Trophoblast cell (in vitro differentiated cells and primary cell): ENCODE measurements around the gene DNAH1.
A peak's percentile ranks its signal among the peaks of the same experiment; 100 is the strongest.

ENCODE experiments used
- DNase-seq, 2 donors: peaks; one replicate each; pipeline ENCODE4 v3.0.0-alpha.2; 2016
- H2AFZ ChIP-seq: 2 replicates; pipeline ENCODE4 v1.6.1; 2013; ENCODE audit warnings: low read length, moderate library complexity, mild to moderate bottlenecking; ENCODE audit not compliant: insufficient read depth, poor library complexity
- H2AK5ac ChIP-seq: 2 replicates; pipeline ENCODE4 v1.6.1; 2013; ENCODE audit warnings: mild to moderate bottlenecking, low read length
- H2BK120ac ChIP-seq: 2 replicates; pipeline ENCODE4 v1.6.1; 2013; ENCODE audit warnings: low read length, mild to moderate bottlenecking, moderate library complexity; ENCODE audit not compliant: insufficient read depth, poor library complexity
- H2BK12ac ChIP-seq: 2 replicates; pipeline ENCODE4 v1.6.1; 2013; ENCODE audit warnings: mild to moderate bottlenecking, low read length, moderate library complexity
- H2BK5ac ChIP-seq: 2 replicates; pipeline ENCODE4 v1.6.1; 2013; ENCODE audit warnings: low read length, low read depth, moderate library complexity, mild to moderate bottlenecking; ENCODE audit not compliant: poor library complexity
- H3K14ac ChIP-seq: 2 replicates; pipeline ENCODE4 v1.6.1; 2013; ENCODE audit warnings: mild to moderate bottlenecking, low read length
- H3K18ac ChIP-seq: 2 replicates; pipeline ENCODE4 v1.6.1; 2013; ENCODE audit warnings: mild to moderate bottlenecking, low read length
- H3K23ac ChIP-seq: 2 replicates; pipeline ENCODE4 v1.6.1; 2013; ENCODE audit warnings: low read length
- H3K27ac ChIP-seq: 2 replicates; pipeline ENCODE4 v1.5.1; 2013; ENCODE audit warnings: low read depth, mild to moderate bottlenecking, inconsistent platforms, low read length, moderate library complexity
- H3K27me3 ChIP-seq: 2 replicates; pipeline ENCODE4 v1.6.1; 2013; ENCODE audit warnings: inconsistent platforms, mild to moderate bottlenecking, low read length, moderate library complexity; ENCODE audit not compliant: insufficient read depth
- H3K36me3 ChIP-seq, 2 experiments: 1 replicate in 1 of 2; 2 replicates in 1 of 2; pipeline ENCODE4 v1.6.1; 2013; ENCODE audit warnings: low read length in 2 of 2, mild to moderate bottlenecking in 2 of 2, moderate library complexity in 1 of 2; ENCODE audit not compliant: insufficient read depth in 2 of 2, control insufficient read depth in 1 of 2
- H3K4ac ChIP-seq: 2 replicates; pipeline ENCODE4 v1.6.1; 2013; ENCODE audit warnings: low read depth, mild to moderate bottlenecking, low read length, moderate library complexity
- H3K4me1 ChIP-seq, 2 experiments: 1 replicate in 1 of 2; 2 replicates in 1 of 2; pipeline ENCODE4 v1.6.1; 2013; ENCODE audit warnings: low read length in 2 of 2, mild to moderate bottlenecking in 2 of 2, moderate library complexity in 1 of 2; ENCODE audit not compliant: insufficient read depth in 2 of 2, control insufficient read depth in 1 of 2
- H3K4me2 ChIP-seq: 2 replicates; pipeline ENCODE4 v1.6.1; 2013; ENCODE audit warnings: inconsistent platforms, mild to moderate bottlenecking, low read length, moderate library complexity
- H3K4me3 ChIP-seq: 2 replicates; pipeline ENCODE4 v1.5.1; 2013; ENCODE audit warnings: mild to moderate bottlenecking, low read depth, low read length, inconsistent platforms
- H3K79me1 ChIP-seq: one replicate; pipeline ENCODE4 v1.6.1; 2013; ENCODE audit warnings: low read length
- H3K79me2 ChIP-seq: 2 replicates; pipeline ENCODE4 v1.6.1; 2013; ENCODE audit warnings: low read length, mild to moderate bottlenecking; ENCODE audit not compliant: control insufficient read depth, insufficient read depth, poor library complexity
- H3K9ac ChIP-seq: 2 replicates; pipeline ENCODE4 v1.6.1; 2013; ENCODE audit warnings: mild to moderate bottlenecking, low read length
- H3K9me3 ChIP-seq: 2 replicates; pipeline ENCODE4 v1.6.1; 2013; ENCODE audit warnings: low read depth, mild to moderate bottlenecking, control low read depth, inconsistent platforms, low read length; ENCODE audit not compliant: insufficient read depth
- H4K12ac ChIP-seq: 2 replicates; pipeline ENCODE4 v1.6.1; 2013; ENCODE audit warnings: low read depth, mild to moderate bottlenecking, low read length, moderate library complexity
- H4K8ac ChIP-seq: 2 replicates; pipeline ENCODE4 v1.6.1; 2013; ENCODE audit warnings: low read depth, mild to moderate bottlenecking, low read length, moderate library complexity
- H4K91ac ChIP-seq: one replicate; pipeline ENCODE4 v1.6.1; 2013; ENCODE audit warnings: low read depth, mild to moderate bottlenecking, low read length, moderate library complexity
- WGBS: extraction: QIAGEN DNeasy Blood & Tissue Kit; methylation state at CpG from one replicate; pipeline ENCODE4 v1.1.7; 2013; ENCODE audit warnings: missing lambda C conversion rate; ENCODE audit not compliant: insufficient read length, insufficient coverage; ENCODE audit errors: extremely low coverage; 5-methylcytosine and 5-hydroxymethylcytosine counted together

Gene DNAH1

GRCh38 chr3:52361454-52361853, 45.3 kb downstream of the DNAH1 start:
- no peaks in the 10 kb centered on the region for H3K27me3 ChIP-seq
- no peak overlapping the region for H2AK5ac ChIP-seq
- no peak overlapping the region for H3K27ac ChIP-seq
- peaks cover 2% of the 10 kb centered on the region for H3K9me3 ChIP-seq
- no peaks in the 10 kb centered on the region for H3K36me3 ChIP-seq
- WGBS, result no CpG with 5 or more reads among the region's 13 CpGs
- H4K8ac ChIP-seq, result no peak overlapping the region
- no peak overlapping the region for H3K4me2 ChIP-seq
- H3K14ac ChIP-seq, result no peak overlapping the region
- H2BK120ac ChIP-seq, result no peak overlapping the region
- H3K18ac ChIP-seq, result no peak overlapping the region
- no peak overlapping the region for H3K23ac ChIP-seq
- H3K4ac ChIP-seq, result no peak overlapping the region
- H2BK12ac ChIP-seq, result no peak overlapping the region
- no peaks in the 10 kb centered on the region for H3K4me1 ChIP-seq
- no peak overlapping the region for H4K91ac ChIP-seq
- no peak overlapping the region for H3K4me3 ChIP-seq
- H3K9ac ChIP-seq, result no peak overlapping the region
- H2BK5ac ChIP-seq, result no peak overlapping the region
- H2AFZ ChIP-seq, result no peak overlapping the region
- no peak overlapping the region for H4K12ac ChIP-seq
- DNase-seq, result no peak
- no peaks in the 10 kb centered on the region for H3K79me2 ChIP-seq
- no peaks in the 10 kb centered on the region for H3K79me1 ChIP-seq

GRCh38 chr3:52361898-52362297, 45.8 kb downstream of the DNAH1 start:
- no peak overlapping the region for H4K8ac ChIP-seq
- H2AK5ac ChIP-seq, result no peak overlapping the region
- H3K36me3 ChIP-seq, result no peaks in the 10 kb centered on the region
- H3K9me3 ChIP-seq, result peaks cover 2% of the 10 kb centered on the region
- H4K91ac ChIP-seq, result no peak overlapping the region
- H2BK12ac ChIP-seq, result no peak overlapping the region
- no peak overlapping the region for H2AFZ ChIP-seq
- WGBS, result no CpG with 5 or more reads among the region's 4 CpGs
- DNase-seq, result no peak
- peaks cover 3 to 4% of the 10 kb centered on the region in 2 experiments for H3K4me1 ChIP-seq
- H2BK120ac ChIP-seq, result no peak overlapping the region
- H2BK5ac ChIP-seq, result no peak overlapping the region
- H3K4ac ChIP-seq, result no peak overlapping the region
- no peak overlapping the region for H3K9ac ChIP-seq
- no peak overlapping the region for H3K27ac ChIP-seq
- H3K79me1 ChIP-seq, result no peaks in the 10 kb centered on the region
- no peak overlapping the region for H4K12ac ChIP-seq
- no peak overlapping the region for H3K23ac ChIP-seq
- H3K18ac ChIP-seq, result no peak overlapping the region
- no peak overlapping the region for H3K4me3 ChIP-seq
- H3K4me2 ChIP-seq, result no peak overlapping the region
- H3K14ac ChIP-seq, result no peak overlapping the region
- no peaks in the 10 kb centered on the region for H3K27me3 ChIP-seq
- no peaks in the 10 kb centered on the region for H3K79me2 ChIP-seq

GRCh38 chr3:52364322-52365035, 48.4 kb downstream of the DNAH1 start:
- Histone ChIP-seq H3K79me1 (peaks cover 8% of the 10 kb centered on the region), H3K27ac (no peak overlapping the region), H2AK5ac (no peak overlapping the region), H3K4me1 (peaks cover 22 to 23% of the 10 kb centered on the region in 2 experiments), H3K79me2 (peaks cover 2% of the 10 kb centered on the region), H4K8ac (no peak overlapping the region), H2AFZ (no peak overlapping the region), H3K36me3 (no peaks in the 10 kb centered on the region), H3K9ac (no peak overlapping the region), H2BK12ac (no peak overlapping the region), H3K4me3 (no peak overlapping the region), H2BK5ac (no peak overlapping the region), H3K4me2 (no peak overlapping the region), H3K4ac (no peak overlapping the region), H3K27me3 (no peaks in the 10 kb centered on the region), H2BK120ac (no peak overlapping the region), H3K14ac (no peak overlapping the region), H3K9me3 (peaks cover 2% of the 10 kb centered on the region), H4K12ac (no peak overlapping the region), H3K23ac (no peak overlapping the region), H3K18ac (no peak overlapping the region), H4K91ac (no peak overlapping the region)
- no peak for DNase-seq
- WGBS, result no CpG with 5 or more reads among the region's 19 CpGs

GRCh38 chr3:52366527-52366926, 50.4 kb downstream of the DNAH1 start:
- peaks cover 8% of the 10 kb centered on the region for H3K79me1 ChIP-seq
- no CpG with 5 or more reads among the region's 10 CpGs for WGBS

More at GRCh38 chr3:52366527-52366926, 50.4 kb downstream of the DNAH1 start:
- H3K4me1 ChIP-seq, result peaks cover 22 to 23% of the 10 kb centered on the region in 2 experiments
- H3K27me3 ChIP-seq, result no peaks in the 10 kb centered on the region
- H3K4ac ChIP-seq, result no peak overlapping the region
- peak overlapping the region; percentile 14 for H4K8ac ChIP-seq
- H3K4me2 ChIP-seq, result no peak overlapping the region
- H3K4me3 ChIP-seq, result no peak overlapping the region
- no peak for DNase-seq
- H4K12ac ChIP-seq, result no peak overlapping the region
- no peaks in the 10 kb centered on the region for H3K36me3 ChIP-seq
- H2AK5ac ChIP-seq, result peak overlapping the region; percentile 9
- no peak overlapping the region for H2AFZ ChIP-seq
- peak overlapping the region; percentile 33 for H2BK12ac ChIP-seq
- peak overlapping the region; percentile 52 for H3K18ac ChIP-seq
- H2BK5ac ChIP-seq, result no peak overlapping the region
- no peak overlapping the region for H3K27ac ChIP-seq
- H3K9ac ChIP-seq, result no peak overlapping the region
- no peak overlapping the region for H4K91ac ChIP-seq
- no peak overlapping the region for H3K14ac ChIP-seq
- H3K9me3 ChIP-seq, result peaks cover 2% of the 10 kb centered on the region
- no peak overlapping the region for H3K23ac ChIP-seq
- H3K79me2 ChIP-seq, result peaks cover 2% of the 10 kb centered on the region
- H2BK120ac ChIP-seq, result no peak overlapping the region
